Thoracic aorta (tissue), 2 donors: ENCODE measurements around the gene PPFIA4. TPM values are rescaled to one million over a fixed set of nuclear protein-coding genes. Genes with fewer than 3 reads are reported as not detected.
"Not testable (repeated sequence)": the region's sequence is repeated elsewhere in the genome, so short reads cannot be mapped to it uniquely, and the experiment has no call there.

Source experiments
- ATAC-seq: fragments of 150-250 bp; one replicate; pipeline ENCODE4 v1.8.0; 2017; ENCODE audit warnings: low read depth; ENCODE audit not compliant: insufficient number of reproducible peaks, low FRiP score
- DNase-seq: peaks from one replicate; pipeline ENCODE4 v3.0.0-alpha.2; 2020; ENCODE audit warnings: low spot score
- H3K27ac ChIP-seq, 2 donors: fragments of 200-600 bp; sonication (generic); 1 replicate in 1 of 2; 2 replicates in 1 of 2; pipeline ENCODE4 v1.5.1; 2016; ENCODE audit warnings: mild to moderate bottlenecking in 2 of 2, moderate library complexity in 2 of 2
- H3K27me3 ChIP-seq: fragments of 200-600 bp; sonication (generic); replicated peaks from 2 replicates; pipeline ENCODE4 v1.6.0; 2016; ENCODE audit warnings: mild to moderate bottlenecking; ENCODE audit not compliant: insufficient read depth
- H3K36me3 ChIP-seq: fragments of 200-600 bp; sonication (generic); one replicate; pipeline ENCODE4 v1.5.1; 2016
- H3K4me1 ChIP-seq, 2 donors: fragments of 200-600 bp; sonication (generic); 1 replicate in 1 of 2; 2 replicates in 1 of 2; pipeline versions ENCODE4 v1.5.1 to v1.6.0; 2016; ENCODE audit warnings: low read depth in 2 of 2, mild to moderate bottlenecking in 1 of 2; ENCODE audit not compliant: control insufficient read depth in 1 of 2
- H3K4me3 ChIP-seq: fragments of 200-600 bp; sonication (generic); 2 replicates; pipeline ENCODE4 v1.5.1; 2016; ENCODE audit warnings: mild to moderate bottlenecking
- H3K9me3 ChIP-seq: fragments of 200-600 bp; sonication (generic); 2 replicates; pipeline ENCODE4 v1.5.1; 2016
- total RNA-seq, 2 donors: library from RNA; depleted of rRNA; stranded (reverse); fragments of >200 nt; gene quantifications; one replicate each; pipeline versions ENCODE4 v1.1.0 to v1.2.3, GENCODE V29; 2016
- TF ChIP-seq, protein P1 (sequence below): fragments of 200-600 bp; sonication (generic); IDR thresholded peaks from one replicate; pipeline ENCODE4 v1.5.1; 2019; ENCODE audit warnings: antibody characterized with exemption

The PPFIA4 gene
- total RNA-seq, 2 donors from 2014 or later, result 13.5 to 16.5 TPM

DNA sequence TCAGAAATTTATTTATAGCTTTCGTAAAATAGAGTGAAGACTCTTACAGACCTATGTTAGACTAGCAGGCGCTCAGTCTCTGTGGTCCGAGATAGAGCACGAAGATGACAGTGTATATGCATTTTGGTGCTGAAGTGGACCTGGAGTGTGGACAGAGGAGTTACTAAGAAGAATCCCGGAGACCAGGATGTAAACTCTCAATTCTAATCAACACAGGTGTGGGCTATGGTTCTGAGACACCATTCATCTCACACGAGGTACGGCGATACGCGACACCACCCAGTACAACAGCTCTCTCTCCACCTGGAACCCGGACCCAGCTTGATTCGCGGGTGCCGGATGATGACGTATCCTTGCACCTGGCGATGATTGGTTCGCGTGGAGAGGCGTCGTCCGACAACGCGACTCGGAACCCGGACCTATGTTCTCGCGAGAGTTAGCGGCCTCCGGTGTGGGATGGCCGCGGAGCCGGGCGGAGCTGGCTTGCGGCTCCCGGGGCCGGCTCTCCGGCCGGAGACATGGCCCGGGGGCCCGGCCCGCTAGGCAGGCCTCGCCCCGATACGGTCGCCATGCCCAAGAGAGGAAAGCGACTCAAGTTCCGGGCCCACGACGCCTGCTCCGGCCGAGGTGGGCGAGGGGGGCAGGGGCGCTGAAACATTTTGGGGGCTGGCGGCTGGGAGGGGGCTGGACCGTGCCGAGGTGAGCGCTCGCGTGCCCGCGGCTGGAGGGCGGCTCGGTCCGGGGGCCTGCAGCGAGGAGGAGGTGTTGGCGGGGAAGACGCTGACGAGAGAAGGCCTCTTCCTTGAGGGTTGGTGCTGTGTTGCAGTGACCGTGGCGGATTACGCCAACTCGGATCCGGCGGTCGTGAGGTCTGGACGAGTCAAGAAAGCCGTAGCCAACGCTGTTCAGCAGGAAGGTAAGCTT lies 19.1 kb upstream of the PPFIA4 start, which contains the start of gene TMEM183A:
Gene TMEM183A (plus strand): TSS at position 427 of the 924 bp plus-strand sequence. CDS start 92 bp downstream, at position 519.
- peak; percentile 99 for ATAC-seq
- Histone ChIP-seq H3K4me3 (peak within 1 kb of the TSS; percentile 95), H3K4me1 (peaks cover 11 to 20% of the 10 kb centered on the region in 2 donors), H3K27me3 (no peaks in the 10 kb centered on the region), H3K27ac (peak within 1 kb of the TSS; percentile 83 to 84), H3K36me3 (peaks cover 17% of the 10 kb centered on the region), H3K9me3 (no peaks in the 10 kb centered on the region)
- peak; percentile 92 for DNase-seq
- TF ChIP-seq, protein P1, sequence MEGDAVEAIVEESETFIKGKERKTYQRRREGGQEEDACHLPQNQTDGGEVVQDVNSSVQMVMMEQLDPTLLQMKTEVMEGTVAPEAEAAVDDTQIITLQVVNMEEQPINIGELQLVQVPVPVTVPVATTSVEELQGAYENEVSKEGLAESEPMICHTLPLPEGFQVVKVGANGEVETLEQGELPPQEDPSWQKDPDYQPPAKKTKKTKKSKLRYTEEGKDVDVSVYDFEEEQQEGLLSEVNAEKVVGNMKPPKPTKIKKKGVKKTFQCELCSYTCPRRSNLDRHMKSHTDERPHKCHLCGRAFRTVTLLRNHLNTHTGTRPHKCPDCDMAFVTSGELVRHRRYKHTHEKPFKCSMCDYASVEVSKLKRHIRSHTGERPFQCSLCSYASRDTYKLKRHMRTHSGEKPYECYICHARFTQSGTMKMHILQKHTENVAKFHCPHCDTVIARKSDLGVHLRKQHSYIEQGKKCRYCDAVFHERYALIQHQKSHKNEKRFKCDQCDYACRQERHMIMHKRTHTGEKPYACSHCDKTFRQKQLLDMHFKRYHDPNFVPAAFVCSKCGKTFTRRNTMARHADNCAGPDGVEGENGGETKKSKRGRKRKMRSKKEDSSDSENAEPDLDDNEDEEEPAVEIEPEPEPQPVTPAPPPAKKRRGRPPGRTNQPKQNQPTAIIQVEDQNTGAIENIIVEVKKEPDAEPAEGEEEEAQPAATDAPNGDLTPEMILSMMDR, result no peak

DNA sequence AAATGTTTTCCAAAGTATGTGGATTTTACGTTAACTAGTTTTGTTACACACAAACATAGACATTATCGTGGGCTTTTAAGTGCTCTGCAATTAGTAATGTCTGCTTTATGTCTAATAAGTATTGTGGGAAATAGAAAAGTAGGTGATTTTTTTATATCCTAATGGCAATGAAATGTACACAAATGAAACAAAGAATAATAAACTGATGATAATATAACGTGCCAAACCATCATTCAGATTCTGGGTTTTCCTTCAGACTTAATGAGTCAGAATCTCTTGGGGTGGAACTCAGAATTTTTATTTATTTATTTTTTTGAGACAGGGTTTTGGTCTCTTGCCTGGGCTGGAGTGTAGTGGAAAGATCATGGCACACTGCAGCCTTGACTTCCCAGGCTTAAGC lies 17.1 kb upstream of the PPFIA4 start:
- no peak for DNase-seq
- H3K36me3 ChIP-seq, result peaks cover 34% of the 10 kb centered on the region
- H3K9me3 ChIP-seq, result no peaks in the 10 kb centered on the region
- no peaks in the 10 kb centered on the region for H3K27me3 ChIP-seq
- no peak overlapping the region for H3K27ac ChIP-seq
- TF ChIP-seq, protein P1, result no peak
- peaks cover 11 to 20% of the 10 kb centered on the region in 2 donors for H3K4me1 ChIP-seq
- ATAC-seq, result no peak
- H3K4me3 ChIP-seq, result no peak overlapping the region

DNA sequence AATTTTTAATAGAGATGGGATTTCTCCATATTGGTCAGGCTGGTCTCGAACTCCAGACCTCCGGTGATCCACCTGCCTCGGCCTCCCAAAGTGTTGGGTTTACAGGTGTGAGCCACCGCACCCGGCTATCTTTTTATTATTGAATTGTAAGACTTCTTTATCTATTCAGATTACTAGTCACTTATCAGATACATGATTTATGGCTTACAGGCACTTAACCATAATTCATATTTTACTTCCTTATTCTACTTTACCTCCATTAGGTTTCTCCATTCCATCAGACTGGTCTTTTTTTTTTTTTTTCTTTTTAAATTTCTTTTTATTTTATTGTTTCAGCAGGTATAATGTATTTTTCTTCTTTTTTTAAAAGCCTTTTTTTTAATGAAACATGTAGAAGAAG lies 14.7 kb upstream of the PPFIA4 start:
- Histone ChIP-seq H3K4me1 (peaks cover 11 to 20% of the 10 kb centered on the region in 2 donors), H3K27me3 (no peaks in the 10 kb centered on the region), H3K36me3 (peaks cover 57% of the 10 kb centered on the region), H3K9me3 (no peaks in the 10 kb centered on the region), H3K4me3 (no peak overlapping the region), H3K27ac (no peak overlapping the region)
- no peak for ATAC-seq
- TF ChIP-seq, protein P1, result no peak
- no peak for DNase-seq

DNA sequence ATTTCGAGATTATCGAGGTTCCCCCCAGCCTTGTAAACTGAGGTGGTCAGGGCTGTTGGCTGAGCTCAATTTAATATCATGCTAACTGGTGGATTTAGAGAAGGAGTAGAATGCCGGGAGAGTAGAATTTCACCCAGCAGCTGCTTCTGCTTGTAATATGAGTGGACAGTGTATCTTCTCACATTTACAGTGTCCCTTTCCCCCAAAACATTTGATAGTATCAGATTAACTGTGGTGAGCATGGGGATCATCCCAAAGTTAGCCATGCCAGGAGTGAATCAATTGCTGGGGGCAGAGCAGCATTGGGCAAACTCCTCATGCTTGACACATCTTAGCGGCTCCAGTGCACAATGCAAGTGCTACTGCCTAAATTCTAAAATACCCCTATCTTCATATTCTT lies 9.2 kb upstream of the PPFIA4 start:
- Histone ChIP-seq H3K27me3 (no peaks in the 10 kb centered on the region), H3K9me3 (no peaks in the 10 kb centered on the region), H3K4me3 (no peak overlapping the region), H3K36me3 (peaks cover 83% of the 10 kb centered on the region), H3K4me1 (no peaks in the 10 kb centered on the region), H3K27ac (no peak overlapping the region)
- DNase-seq (no peak), ATAC-seq (no peak)
- TF ChIP-seq, protein P1, result no peak

DNA sequence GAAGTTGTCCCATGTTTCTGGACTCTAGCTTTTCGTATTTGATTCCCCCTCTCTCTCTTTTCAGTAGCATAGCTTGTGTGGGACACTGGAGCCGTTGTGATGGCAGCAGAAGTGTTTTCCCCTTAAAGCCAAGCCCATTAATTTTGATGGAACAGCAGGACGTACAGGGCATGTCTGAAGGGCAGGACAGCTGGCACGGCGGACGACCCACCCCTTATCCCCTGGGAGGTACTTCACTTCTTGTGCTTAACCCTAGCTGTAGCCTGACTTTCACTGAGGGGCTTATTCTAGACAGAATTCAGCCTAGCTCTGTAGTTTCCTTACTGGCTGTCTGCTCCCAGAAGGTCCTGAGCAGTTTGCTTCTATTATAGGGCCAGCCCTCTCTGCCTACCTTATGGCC lies 8.6 kb upstream of the PPFIA4 start:
- ATAC-seq, result no peak
- H3K9me3 ChIP-seq, result no peaks in the 10 kb centered on the region
- H3K27me3 ChIP-seq, result no peaks in the 10 kb centered on the region
- DNase-seq, result no peak
- no peak overlapping the region for H3K4me3 ChIP-seq
- H3K27ac ChIP-seq, result no peak overlapping the region
- TF ChIP-seq, protein P1, result no peak
- no peaks in the 10 kb centered on the region for H3K4me1 ChIP-seq
- peaks cover 84% of the 10 kb centered on the region for H3K36me3 ChIP-seq

DNA sequence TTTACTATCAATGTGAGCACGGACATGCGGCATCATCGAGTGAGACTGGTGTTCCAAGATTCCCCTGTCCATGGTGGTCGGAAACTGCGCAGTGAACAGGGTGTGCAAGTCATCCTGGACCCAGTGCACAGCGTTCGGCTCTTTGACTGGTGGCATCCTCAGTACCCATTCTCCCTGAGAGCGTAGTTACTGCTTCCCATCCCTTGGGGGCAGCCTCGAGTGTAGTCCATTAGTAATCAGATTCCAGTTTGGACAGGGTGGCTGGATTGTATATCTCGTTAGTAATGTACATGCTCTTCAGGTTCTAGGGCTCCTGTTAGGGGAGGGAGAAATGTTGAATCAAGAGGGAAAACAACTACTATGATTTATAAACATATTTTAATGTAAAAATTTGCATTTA lies 3.4 kb upstream of the PPFIA4 start:
- H3K9me3 ChIP-seq, DNase-seq, H3K4me3 ChIP-seq, H3K27ac ChIP-seq, ATAC-seq, H3K27me3 ChIP-seq: not testable (repeated sequence)
- Histone ChIP-seq H3K36me3 (peaks cover 46% of the 10 kb centered on the region), H3K4me1 (peaks cover 6 to 14% of the 10 kb centered on the region in 2 donors)
